Breast epithelium (tissue), 4 donors: ENCODE data around the gene RSPH9. TPM values are rescaled to one million over a fixed set of nuclear protein-coding genes. Genes with fewer than 3 reads are reported as not detected.

Source experiments
- DNase-seq, 2 donors: peaks; one replicate each; pipeline ENCODE4 v3.0.0-alpha.2; 2019; ENCODE audit warnings: low spot score in 2 of 2
- H3K27ac ChIP-seq, 2 donors: fragments of 200-600 bp; sonication (generic) in 1 of 2; one replicate each; pipeline ENCODE4 v1.5.1; 2016 to 2019; ENCODE audit warnings: mild to moderate bottlenecking in 1 of 2
- H3K27me3 ChIP-seq, 2 donors: fragments of 200-600 bp; sonication (generic) in 1 of 2; one replicate each; pipeline versions ENCODE4 v1.5.1 to v1.6.0; 2017 to 2019; ENCODE audit warnings: control low read depth in 1 of 2, mild to moderate bottlenecking in 1 of 2
- H3K36me3 ChIP-seq: fragments of 200-600 bp; one replicate; pipeline ENCODE4 v1.5.1; 2019
- H3K4me1 ChIP-seq, 2 donors: fragments of 200-600 bp; sonication (generic); one replicate each; pipeline ENCODE4 v1.5.1; 2016 to 2019; ENCODE audit warnings: control low read depth in 1 of 2
- H3K4me3 ChIP-seq, 3 donors: fragments of 200-600 bp; sonication (generic); 1 replicate in 2 of 3; 2 replicates in 1 of 3; pipeline ENCODE4 v1.5.1; 2016 to 2019; ENCODE audit warnings: mild to moderate bottlenecking in 3 of 3, moderate library complexity in 2 of 3
- H3K9me3 ChIP-seq, 2 donors: fragments of 200-600 bp; sonication (generic) in 1 of 2; one replicate each; pipeline ENCODE4 v1.5.1; 2016 to 2019; ENCODE audit warnings: control low read depth in 1 of 2
- CTCF ChIP-seq, 3 donors: fragments of 450-650 bp; IDR thresholded peaks; one replicate each; pipeline ENCODE4 v1.5.1; 2016 to 2017; ENCODE audit warnings: antibody characterized with exemption in 3 of 3, mild to moderate bottlenecking in 3 of 3, moderate library complexity in 3 of 3
- POLR2A ChIP-seq: fragments of 450-650 bp; IDR thresholded peaks from one replicate; pipeline ENCODE4 v1.6.1; 2016; ENCODE audit warnings: antibody characterized with exemption, mild to moderate bottlenecking, moderate library complexity
- POLR2AphosphoS5 ChIP-seq, 3 donors: sonication (generic); formaldehyde crosslinking; IDR thresholded peaks; one replicate each; pipeline ENCODE4 v1.6.1; 2017; ENCODE audit warnings: antibody characterized with exemption in 3 of 3
- intact Hi-C: fragments of 100-400 bp; cut with DNase I; formaldehyde crosslinking; loops from one replicate; pipeline ENCODE4 v1.15.1; 2023; ENCODE audit warnings: low total_unique reads
- total RNA-seq, 3 donors: library from RNA; depleted of rRNA; stranded (reverse); fragments of >200 nt; gene quantifications; one replicate each; pipeline ENCODE4 v1.1.0, GENCODE V29; 2016

The RSPH9 gene
- total RNA-seq, 3 donors from 2014 or later, result not detected

DNA sequence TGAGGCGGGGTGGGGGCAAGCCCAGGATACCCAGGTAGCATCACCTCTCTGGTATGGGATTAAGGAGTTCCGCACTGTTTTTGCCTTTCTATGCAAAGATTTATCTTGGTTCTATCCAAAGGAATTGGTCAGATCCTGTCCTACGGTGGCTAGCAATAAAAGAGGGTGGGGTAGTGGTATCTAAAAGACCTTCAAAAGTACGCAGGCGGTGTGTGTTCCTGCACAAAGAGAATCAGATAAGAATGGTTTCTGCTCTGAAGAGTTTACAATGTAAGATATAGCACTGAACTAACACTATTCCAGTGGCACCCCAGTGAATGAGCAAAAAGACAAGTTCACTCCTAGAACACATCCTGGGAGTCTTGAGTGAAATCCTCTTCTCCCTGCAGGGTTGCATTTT is 36.5 kb downstream of the RSPH9 start:
- H3K9me3 ChIP-seq, result no peaks in the 10 kb centered on the region
- no peak for DNase-seq
- no peaks in the 10 kb centered on the region for H3K4me1 ChIP-seq
- H3K27me3 ChIP-seq, result no peaks in the 10 kb centered on the region
- H3K36me3 ChIP-seq, result no peaks in the 10 kb centered on the region
- intact Hi-C loops, result no loop called here
- no peak overlapping the region for H3K27ac ChIP-seq
- TF ChIP-seq POLR2A (no peak), POLR2AphosphoS5 (IDR thresholded peaks at IDR 0.05) (no peak), CTCF (IDR thresholded peaks at IDR 0.05) (no peak)
- H3K4me3 ChIP-seq, result no peak overlapping the region

DNA sequence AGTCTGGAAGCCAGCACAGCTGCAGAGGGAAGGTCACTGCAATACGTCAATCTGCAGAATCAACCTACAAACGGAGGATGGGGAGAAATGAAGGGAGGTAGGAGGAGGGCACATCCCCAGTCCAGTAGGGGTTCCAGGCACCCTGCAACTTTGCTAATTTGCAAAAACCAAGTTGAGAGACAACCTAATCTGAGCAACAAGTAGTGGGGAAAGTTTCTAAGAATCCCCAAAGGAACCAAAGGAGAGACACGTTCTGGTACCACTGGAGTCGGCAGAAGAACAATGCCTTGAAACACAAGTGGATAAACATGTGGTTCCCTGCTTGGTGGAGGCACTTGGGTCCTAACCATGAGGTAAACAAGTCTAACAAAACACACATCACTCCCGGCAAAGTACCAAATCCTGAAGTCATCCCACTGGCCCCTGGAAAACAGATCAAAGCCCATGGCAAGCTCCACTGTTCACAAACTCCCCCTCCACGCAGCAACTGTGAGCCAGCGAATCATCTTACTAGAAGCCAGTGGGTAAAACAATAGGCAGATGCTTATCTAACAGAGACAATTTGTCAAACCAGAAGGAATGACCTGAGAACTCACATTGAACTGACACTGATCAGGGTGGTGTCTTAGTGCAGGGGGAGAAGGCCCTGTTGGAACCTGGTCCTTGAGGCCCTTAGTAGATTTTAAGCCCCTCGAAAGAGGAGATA is 38.0 kb downstream of the RSPH9 start:
- intact Hi-C loops, result no loop called here
- Histone ChIP-seq H3K4me1 (peaks cover 3 to 6% of the 10 kb centered on the region in 2 donors), H3K36me3 (no peaks in the 10 kb centered on the region), H3K27ac (peak overlapping the region; percentile 0 to 8), H3K9me3 (no peaks in the 10 kb centered on the region), H3K4me3 (no peak overlapping the region), H3K27me3 (no peaks in the 10 kb centered on the region)
- DNase-seq, result no peak
- TF ChIP-seq CTCF (IDR thresholded peaks at IDR 0.05) (no peak), POLR2A (no peak), POLR2AphosphoS5 (IDR thresholded peaks at IDR 0.05) (no peak)

GRCh38 chr6:43683708-43684455 is 39.0 kb downstream of the RSPH9 start:
- no peaks in the 10 kb centered on the region for H3K9me3 ChIP-seq
- H3K36me3 ChIP-seq, result no peaks in the 10 kb centered on the region
- no peaks in the 10 kb centered on the region for H3K27me3 ChIP-seq
- TF ChIP-seq CTCF (IDR thresholded peaks at IDR 0.05) (no peak), POLR2A (no peak), POLR2AphosphoS5 (IDR thresholded peaks at IDR 0.05) (no peak)
- intact Hi-C loops, result no loop called here
- DNase-seq, result no peak
- H3K4me3 ChIP-seq, result no peak overlapping the region
- H3K27ac ChIP-seq, result no peak overlapping the region
- H3K4me1 ChIP-seq, result peaks cover 3 to 6% of the 10 kb centered on the region in 2 donors

- H3K4me3 ChIP-seq, result peak overlapping the region; percentile 72 to 90 (median 86)
- TF ChIP-seq POLR2A (no peak), POLR2AphosphoS5 (IDR thresholded peaks at IDR 0.05) (no peak), CTCF (IDR thresholded peaks at IDR 0.05) (no peak)
- no peaks in the 10 kb centered on the region for H3K9me3 ChIP-seq
- H3K36me3 ChIP-seq, result no peaks in the 10 kb centered on the region
- peak overlapping the region; percentile 79 to 88 for H3K27ac ChIP-seq
- no peak for DNase-seq
- intact Hi-C loops, result no loop called here
- H3K4me1 ChIP-seq, result peaks cover 3 to 6% of the 10 kb centered on the region in 2 donors
- H3K27me3 ChIP-seq, result no peaks in the 10 kb centered on the region
Measured at GRCh38 chr6:43687079-43687436, 42.2 kb downstream of the RSPH9 start.
